H1 (cell line): ENCODE data around the gene P2RY8. TPM values are rescaled to one million over a fixed set of nuclear protein-coding genes. Genes with fewer than 3 reads are reported as not detected.

Experiments used
- CBX8 ChIP-seq: fragments of 300-800, 300-1000 bp; sonication (generic); IDR thresholded peaks from 2 replicates; pipeline ENCODE4 v1.7.1; 2016; ENCODE audit warnings: low read depth, low read length, borderline replicate concordance
- polyA plus RNA-seq, 7 experiments: library from polyadenylated mRNA; depleted of rRNA in 3 of 7; stranded (reverse) in 5 of 7; unstranded in 2 of 7; fragments of >200 nt in 5 of 7; fragments of 200-250 nt in 2 of 7; gene quantifications; 1 replicate in 5 of 7; 2 replicates in 1 of 7; 4 replicates in 1 of 7; pipeline versions ENCODE4 v1.2.1 to v1.2.3, GENCODE V29; 2011 to 2013; ENCODE audit warnings: missing spikeins in 2 of 7, mixed read lengths in 2 of 7
- total RNA-seq: library from RNA; stranded (reverse); fragmentation: NEBNext Ultra II Directional; extraction: Animal tissue kit (Norgen Biotek cat#: 25700); gene quantifications from 2 replicates; pipeline ENCODE4 v1.2.1, GENCODE V29; 2021
- TF ChIP-seq, protein P1 (sequence below): fragments of 300-600 bp; sonication (generic); IDR thresholded peaks from 2 replicates; pipeline ENCODE4 v1.7.1; 2012; ENCODE audit warnings: low read length, moderate library complexity, mild to moderate bottlenecking, inconsistent platforms; ENCODE audit not compliant: insufficient replicate concordance

P2RY8 gene
- total and polyA plus RNA-seq, 2 of the 8 experiments (the other 6 are each of a cell fraction or from before 2014, with no cell fraction given): 0.09 to 0.15 TPM

DNA sequence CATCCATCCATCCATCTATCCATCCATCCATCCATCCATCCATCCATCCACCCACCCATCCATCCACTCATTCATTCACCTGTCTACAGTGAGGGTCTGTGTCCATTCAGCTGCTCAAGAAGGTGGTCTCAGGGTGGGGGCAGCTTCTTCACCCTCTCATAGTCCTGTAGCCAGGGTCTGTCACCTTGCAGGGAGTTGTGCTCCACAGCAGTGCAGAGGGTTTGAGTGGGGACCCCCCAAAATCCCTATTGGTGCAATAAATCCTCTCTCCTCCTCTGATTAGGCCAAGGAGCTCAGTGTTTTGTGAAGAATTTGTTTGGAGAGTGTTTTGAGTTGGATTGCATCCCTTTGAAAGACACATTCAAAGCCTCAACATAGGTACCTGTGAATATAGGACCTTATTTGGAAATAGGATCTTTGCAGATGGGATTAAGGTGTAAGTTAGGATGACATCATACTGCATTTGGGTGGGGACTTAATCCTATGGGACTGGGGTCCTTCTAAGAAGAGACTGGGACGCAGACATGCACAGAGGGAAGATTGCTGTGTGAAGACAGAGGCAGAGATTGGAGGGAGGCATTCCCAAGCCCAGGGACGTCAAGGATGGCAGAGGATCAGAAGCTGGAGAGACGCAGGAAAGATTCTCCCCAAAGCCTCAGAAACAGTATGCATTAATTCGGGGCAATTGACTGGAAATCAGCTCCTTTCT, 12.0 kb downstream of the P2RY8 start (continued):
- TF ChIP-seq, protein P1, sequence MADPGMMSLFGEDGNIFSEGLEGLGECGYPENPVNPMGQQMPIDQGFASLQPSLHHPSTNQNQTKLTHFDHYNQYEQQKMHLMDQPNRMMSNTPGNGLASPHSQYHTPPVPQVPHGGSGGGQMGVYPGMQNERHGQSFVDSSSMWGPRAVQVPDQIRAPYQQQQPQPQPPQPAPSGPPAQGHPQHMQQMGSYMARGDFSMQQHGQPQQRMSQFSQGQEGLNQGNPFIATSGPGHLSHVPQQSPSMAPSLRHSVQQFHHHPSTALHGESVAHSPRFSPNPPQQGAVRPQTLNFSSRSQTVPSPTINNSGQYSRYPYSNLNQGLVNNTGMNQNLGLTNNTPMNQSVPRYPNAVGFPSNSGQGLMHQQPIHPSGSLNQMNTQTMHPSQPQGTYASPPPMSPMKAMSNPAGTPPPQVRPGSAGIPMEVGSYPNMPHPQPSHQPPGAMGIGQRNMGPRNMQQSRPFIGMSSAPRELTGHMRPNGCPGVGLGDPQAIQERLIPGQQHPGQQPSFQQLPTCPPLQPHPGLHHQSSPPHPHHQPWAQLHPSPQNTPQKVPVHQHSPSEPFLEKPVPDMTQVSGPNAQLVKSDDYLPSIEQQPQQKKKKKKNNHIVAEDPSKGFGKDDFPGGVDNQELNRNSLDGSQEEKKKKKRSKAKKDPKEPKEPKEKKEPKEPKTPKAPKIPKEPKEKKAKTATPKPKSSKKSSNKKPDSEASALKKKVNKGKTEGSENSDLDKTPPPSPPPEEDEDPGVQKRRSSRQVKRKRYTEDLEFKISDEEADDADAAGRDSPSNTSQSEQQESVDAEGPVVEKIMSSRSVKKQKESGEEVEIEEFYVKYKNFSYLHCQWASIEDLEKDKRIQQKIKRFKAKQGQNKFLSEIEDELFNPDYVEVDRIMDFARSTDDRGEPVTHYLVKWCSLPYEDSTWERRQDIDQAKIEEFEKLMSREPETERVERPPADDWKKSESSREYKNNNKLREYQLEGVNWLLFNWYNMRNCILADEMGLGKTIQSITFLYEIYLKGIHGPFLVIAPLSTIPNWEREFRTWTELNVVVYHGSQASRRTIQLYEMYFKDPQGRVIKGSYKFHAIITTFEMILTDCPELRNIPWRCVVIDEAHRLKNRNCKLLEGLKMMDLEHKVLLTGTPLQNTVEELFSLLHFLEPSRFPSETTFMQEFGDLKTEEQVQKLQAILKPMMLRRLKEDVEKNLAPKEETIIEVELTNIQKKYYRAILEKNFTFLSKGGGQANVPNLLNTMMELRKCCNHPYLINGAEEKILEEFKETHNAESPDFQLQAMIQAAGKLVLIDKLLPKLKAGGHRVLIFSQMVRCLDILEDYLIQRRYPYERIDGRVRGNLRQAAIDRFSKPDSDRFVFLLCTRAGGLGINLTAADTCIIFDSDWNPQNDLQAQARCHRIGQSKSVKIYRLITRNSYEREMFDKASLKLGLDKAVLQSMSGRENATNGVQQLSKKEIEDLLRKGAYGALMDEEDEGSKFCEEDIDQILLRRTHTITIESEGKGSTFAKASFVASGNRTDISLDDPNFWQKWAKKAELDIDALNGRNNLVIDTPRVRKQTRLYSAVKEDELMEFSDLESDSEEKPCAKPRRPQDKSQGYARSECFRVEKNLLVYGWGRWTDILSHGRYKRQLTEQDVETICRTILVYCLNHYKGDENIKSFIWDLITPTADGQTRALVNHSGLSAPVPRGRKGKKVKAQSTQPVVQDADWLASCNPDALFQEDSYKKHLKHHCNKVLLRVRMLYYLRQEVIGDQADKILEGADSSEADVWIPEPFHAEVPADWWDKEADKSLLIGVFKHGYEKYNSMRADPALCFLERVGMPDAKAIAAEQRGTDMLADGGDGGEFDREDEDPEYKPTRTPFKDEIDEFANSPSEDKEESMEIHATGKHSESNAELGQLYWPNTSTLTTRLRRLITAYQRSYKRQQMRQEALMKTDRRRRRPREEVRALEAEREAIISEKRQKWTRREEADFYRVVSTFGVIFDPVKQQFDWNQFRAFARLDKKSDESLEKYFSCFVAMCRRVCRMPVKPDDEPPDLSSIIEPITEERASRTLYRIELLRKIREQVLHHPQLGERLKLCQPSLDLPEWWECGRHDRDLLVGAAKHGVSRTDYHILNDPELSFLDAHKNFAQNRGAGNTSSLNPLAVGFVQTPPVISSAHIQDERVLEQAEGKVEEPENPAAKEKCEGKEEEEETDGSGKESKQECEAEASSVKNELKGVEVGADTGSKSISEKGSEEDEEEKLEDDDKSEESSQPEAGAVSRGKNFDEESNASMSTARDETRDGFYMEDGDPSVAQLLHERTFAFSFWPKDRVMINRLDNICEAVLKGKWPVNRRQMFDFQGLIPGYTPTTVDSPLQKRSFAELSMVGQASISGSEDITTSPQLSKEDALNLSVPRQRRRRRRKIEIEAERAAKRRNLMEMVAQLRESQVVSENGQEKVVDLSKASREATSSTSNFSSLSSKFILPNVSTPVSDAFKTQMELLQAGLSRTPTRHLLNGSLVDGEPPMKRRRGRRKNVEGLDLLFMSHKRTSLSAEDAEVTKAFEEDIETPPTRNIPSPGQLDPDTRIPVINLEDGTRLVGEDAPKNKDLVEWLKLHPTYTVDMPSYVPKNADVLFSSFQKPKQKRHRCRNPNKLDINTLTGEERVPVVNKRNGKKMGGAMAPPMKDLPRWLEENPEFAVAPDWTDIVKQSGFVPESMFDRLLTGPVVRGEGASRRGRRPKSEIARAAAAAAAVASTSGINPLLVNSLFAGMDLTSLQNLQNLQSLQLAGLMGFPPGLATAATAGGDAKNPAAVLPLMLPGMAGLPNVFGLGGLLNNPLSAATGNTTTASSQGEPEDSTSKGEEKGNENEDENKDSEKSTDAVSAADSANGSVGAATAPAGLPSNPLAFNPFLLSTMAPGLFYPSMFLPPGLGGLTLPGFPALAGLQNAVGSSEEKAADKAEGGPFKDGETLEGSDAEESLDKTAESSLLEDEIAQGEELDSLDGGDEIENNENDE: no peak
- TF ChIP-seq CBX8: no peak
